Measurements from ENCODE around the gene CSF2.

- TF ChIP-seq CTCF (conservative IDR thresholded peaks at IDR 0.05), result no peak
- TF ChIP-seq ZFX (IDR thresholded peaks at IDR 0.05), result no peak
Observed at GRCh38 chr5:132098151-132098594, 24.6 kb downstream of the CSF2 start.

All from C4-2B (cell line).